8988T (cell line): ENCODE measurements around the gene PARP1.
"Not testable (repeated sequence)": the region's sequence is repeated elsewhere in the genome, so short reads cannot be mapped to it uniquely, and the experiment has no call there.

Experiments used
- DNase-seq: peaks from one replicate; pipeline ENCODE4 v3.0.0; 2011

The PARP1 gene

GRCh38 chr1:226407497-226408284 is at the start of gene PARP1:
TSS of gene PARP1 (minus strand) at chr1:226408093. CDS start at chr1:226407929, 164 bp downstream.
- peak; percentile 92 for DNase-seq

DNA sequence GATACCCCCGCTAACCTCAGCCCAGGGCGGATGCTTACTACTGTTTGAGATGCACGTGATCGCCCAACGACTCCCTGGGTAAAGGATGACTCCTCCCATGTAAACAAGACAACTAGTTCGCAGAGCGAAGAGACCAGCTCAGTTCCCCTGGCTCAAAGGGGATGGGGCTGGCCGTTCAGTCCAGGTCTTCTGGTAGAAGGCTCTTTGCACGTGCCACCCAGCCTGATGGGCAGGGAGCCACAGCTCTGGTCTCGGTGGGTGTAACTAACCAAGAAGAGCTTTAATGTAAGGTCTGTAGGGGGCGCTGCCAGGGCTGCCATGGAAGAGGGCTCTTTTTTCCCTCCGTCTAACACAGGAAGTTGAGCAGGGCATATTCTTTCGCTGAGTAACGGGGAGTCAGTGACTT is 49.4 kb upstream of the PARP1 start:
- no peak for DNase-seq

DNA sequence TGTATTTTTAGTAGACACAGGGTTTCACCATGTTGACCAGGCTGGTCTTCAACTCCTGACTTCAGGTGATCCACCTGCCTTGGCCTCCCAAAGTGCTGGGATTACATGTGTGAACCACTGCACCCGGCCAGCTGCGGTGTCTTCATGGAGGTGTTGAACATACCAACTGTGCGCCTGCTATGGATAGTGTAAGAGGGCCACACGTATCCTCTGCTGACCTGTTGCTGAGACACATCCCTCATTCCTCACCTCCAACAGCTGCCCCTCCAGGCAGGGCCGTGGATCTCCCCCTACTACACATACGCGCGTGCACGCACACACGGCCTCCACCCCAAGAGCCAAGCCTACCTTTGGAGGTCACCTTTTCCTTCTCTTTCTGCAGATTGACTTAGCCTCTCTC is 48.0 kb upstream of the PARP1 start:
- DNase-seq = no peak

GRCh38 chr1:226454349-226454748 is 46.5 kb upstream of the PARP1 start:
- DNase-seq = no peak

GRCh38 chr1:226453015-226453704 is 45.3 kb upstream of the PARP1 start:
- no peak for DNase-seq

DNA sequence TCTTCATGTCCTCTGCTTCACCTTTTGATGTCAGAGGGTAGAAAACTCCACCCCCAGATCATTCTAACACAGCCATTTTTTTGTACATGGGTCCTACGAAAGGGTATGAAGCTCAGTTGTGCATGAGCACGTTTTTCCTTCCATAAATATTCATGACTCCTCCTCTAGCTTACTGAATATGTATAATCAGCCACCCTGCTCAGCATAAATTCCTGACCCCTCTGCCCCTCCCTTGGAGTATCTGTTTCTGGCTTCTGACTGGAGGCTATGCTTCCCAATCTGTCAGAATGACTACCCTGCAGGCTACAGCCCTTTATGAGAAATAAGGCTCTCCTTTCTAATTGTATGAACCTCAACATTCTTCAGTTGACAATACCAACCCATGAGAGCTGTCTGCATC is 42.8 kb upstream of the PARP1 start:
- DNase-seq = no peak

DNA sequence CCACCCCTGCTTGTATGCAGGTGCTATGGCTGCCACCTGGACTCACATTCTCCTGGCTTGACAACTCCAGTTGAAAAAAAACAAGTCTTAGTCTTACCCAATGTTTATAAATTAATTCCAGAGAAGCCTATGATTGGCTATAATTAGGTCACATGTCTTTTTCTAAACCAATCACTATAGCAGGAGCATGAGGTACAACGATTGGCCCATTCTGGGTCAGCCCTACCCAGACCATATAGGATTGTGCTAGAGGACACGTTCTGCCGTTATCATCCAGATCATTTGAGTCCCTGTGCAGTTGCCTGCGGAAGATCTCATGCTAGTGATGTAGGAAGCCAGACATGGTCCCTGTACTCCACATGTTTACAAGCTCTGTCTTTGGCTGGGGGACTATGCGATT is 41.9 kb upstream of the PARP1 start:
- no peak for DNase-seq

- no peak for DNase-seq
Observed at GRCh38 chr1:226447932-226448665, 40.2 kb upstream of the PARP1 start.

- DNase-seq = no peak
Observed at GRCh38 chr1:226446094-226446493, 38.2 kb upstream of the PARP1 start.

DNA sequence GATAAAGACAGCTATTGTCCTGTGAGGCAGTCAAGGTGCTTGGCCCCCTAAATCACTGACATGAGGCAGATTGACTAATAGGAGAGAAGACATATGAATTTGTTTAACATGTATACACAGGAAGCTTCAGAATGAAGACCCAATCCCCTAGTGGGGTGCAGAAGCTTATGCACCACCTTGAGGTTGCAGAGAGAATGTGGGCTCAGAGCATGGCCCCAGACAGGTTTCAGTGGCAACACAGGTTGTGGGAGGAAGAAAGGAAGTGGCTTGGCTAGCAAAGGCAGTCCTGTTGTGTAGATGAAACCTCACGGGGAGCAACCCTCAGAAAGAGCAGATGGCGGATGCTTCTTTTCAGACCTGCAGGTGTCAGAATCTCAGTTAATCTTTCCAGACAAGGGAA is 37.0 kb upstream of the PARP1 start:
- no peak for DNase-seq

DNA sequence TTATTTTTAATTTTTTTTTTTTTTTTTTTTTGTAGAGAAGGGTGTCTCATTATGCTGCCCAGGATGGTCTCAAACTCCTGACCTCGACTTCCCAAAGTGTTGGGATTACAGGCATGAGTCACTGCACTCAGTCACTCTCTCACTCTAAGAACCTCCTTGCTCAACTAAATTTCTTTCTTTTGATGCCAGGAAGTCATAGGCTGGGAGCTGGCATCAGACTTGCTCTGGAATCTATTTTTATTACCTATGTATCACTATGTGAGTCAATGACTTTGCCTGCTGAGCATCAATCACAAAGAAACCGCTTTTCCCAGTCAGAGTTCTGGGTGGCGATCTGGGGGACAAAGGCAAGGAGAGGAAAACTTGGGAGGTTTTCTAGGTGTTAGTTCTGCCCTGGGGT is 35.5 kb upstream of the PARP1 start:
- DNase-seq = no peak

DNA sequence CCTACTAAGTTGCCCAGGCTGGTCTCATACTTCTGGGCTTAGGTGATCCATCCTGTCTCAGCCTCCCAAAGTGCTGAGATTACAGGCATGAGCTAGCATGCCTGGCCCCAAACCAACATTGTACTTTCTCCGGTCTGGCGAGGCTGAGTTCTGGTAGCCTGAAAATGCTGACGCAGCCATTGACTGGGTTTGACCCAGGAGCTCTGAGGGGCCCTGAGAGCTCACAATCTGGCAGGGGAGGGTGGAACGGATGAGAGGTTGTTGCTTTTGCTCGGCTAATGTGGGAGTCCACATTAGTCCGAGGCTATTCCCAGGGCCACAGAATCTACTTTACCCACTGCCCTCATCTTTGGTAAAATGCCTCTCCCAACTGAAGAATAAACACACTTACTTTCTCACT is 35.1 kb upstream of the PARP1 start:
- DNase-seq = no peak

DNA sequence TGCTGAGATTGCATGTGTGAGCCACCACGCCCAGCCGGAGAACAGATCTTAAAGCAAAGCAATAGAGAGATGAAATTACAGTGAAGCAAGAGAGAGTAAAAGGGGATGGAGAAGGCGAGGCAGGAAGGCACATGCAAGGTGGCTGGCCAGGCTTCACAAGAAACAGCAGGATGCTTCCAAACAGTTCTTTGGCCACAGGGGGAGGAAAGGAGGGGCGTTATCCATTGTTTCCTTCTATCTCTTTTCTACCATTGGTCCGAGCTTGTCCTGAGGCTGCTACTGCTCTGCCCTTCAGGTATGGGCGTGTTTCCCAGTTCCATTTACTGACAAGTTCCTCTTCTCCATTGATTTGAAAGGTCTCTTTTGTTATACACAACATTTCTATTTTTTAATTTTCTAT is 33.7 kb upstream of the PARP1 start:
- DNase-seq = no peak

- DNase-seq = no peak
Observed at GRCh38 chr1:226440512-226440911, 32.6 kb upstream of the PARP1 start.

DNA sequence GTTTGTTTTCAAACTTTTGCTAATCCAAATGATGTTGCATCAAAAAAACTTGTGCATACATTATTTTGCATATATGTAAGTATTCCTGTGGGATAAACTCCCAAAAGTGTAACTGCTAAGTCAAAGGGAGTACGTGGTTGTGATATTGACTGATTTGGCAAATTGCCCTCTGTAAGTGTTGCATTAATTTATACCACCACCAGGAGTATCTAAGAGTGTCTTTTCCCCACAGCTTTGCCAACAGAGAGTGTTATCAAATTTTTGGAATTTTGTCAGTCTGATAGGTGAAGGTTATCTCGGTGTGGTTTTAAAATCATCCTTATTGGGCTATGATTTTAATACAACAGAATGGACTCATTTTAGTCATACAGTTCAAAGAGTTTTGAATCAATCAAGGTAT is 30.1 kb upstream of the PARP1 start:
- no peak for DNase-seq

GRCh38 chr1:226436855-226437491 is 29.1 kb upstream of the PARP1 start:
- DNase-seq = no peak

- DNase-seq = no peak
Observed at GRCh38 chr1:226436472-226436854, 28.6 kb upstream of the PARP1 start.

DNA sequence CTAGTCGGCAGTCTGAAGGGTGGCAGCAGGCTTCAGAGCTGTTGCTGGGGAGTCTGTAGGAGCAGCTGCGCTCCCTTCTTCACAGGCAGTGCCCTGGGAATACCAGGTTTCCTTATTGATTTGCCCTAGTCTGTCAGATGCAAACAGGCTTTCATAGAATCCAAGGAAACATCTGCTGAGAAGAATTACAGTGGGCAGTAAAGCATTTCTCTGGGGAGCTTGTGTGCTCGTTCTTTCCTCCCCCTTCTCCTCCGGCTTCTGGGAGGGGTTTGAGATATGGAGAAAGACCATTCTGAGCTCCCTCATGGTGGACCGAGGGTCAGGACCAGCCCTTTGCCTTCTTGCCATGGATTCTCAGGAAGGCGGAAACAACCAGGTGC is 25.4 kb upstream of the PARP1 start:
- DNase-seq = no peak

- no peak for DNase-seq
Observed at GRCh38 chr1:226432586-226433340, 24.9 kb upstream of the PARP1 start.

DNA sequence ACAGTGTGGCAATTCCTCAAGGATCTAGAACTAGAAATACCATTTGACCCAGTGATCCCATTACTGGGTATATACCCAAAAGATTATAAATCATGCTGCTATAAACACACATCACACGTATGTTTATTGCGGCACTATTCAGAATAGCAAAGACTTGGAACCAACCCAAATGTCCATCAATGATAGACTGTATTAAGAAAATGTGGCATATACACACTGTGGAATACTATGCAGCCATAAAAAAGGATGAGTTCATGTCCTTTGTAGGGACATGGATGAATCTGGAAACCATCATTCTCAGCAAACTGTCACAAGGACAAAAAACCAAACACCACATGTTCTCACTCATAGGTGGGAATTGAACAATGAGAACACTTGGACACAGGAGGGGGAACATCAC is 24.0 kb upstream of the PARP1 start:
- DNase-seq = not testable (repeated sequence)

DNA sequence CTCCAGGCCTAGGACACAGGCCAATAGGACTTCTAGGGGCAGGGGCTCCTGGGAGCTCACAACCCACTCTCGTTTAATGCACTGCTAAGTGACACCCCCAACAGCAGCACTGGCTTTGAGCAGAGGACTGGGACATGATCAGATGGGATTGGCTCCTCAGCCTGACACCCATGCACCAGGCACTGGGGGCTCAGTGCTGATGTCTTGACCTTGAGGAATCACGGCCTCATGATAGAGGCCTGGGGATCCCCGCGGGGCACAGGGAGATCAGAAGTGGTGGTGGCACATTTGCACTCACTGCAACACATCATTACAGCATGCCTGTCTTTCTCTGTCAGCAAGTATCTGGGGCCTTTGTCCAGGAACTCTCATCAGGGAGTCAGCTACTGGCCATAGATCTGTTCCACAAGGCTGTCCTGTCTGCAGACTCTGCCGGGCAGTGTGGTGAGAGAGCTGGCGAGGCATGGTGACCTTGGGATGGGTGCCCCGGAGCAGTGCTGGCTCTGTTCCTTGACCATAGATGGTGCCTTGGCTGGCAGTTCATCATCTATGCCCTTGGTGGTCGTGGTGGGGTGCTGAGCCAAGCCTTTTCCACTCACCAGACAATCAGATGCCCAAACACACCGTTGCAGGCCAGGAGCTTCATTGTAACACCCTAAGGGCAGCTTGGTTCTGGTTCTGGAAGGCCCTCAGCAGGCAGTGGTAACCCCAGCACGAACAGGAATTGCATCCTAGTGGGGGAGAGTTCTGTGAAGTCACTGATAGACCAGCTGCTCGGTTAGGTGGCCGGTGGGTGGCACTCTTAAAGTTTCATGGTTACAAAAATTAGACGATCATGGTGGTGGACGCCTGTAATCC is 22.2 kb upstream of the PARP1 start:
- no peak for DNase-seq
